Tibial nerve (tissue), 3 donors: Measurements from ENCODE around the gene NAA60.

Source experiments
- POLR2A ChIP-seq, 2 donors: fragments of 450-650 bp; IDR thresholded peaks; one replicate each; pipeline ENCODE4 v1.6.1; 2017; ENCODE audit warnings: antibody characterized with exemption in 2 of 2, mild to moderate bottlenecking in 2 of 2, moderate library complexity in 2 of 2
- TF ChIP-seq, protein P1 (sequence below), 5 experiments: fragments of 200-600 bp in 3 of 5; fragments of 450-650 bp in 2 of 5; sonication (generic) in 3 of 5; IDR thresholded peaks; one replicate each; pipeline ENCODE4 v1.5.1; 2016 to 2019; ENCODE audit warnings: antibody characterized with exemption in 5 of 5, mild to moderate bottlenecking in 3 of 5, moderate library complexity in 2 of 5

DNA sequence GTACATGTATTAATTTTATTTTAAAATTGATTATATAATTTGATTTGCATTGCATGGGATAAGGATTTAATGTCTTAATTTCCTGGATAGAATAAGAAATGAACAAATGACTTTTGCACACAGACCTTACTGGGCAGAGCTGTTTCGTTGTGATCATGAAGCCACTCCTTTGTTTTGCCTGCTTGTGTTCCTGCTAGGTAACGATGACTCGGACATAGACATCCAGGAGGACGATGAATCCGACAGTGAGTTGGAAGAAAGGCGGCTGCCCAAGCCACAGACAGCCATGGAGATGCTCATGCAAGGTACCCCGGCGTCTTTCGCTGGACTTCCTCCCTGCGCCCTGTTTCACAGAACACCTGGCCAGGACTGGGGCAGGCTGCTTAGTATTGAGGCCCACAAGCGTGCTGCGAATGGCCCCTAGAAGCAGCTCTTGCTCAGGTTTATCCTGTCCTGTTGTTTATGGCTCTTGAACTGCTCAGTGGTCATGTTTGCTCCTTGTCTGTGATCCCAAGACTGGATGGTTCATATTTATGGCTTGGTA lies 87.0 kb downstream of the NAA60 start:
- TF ChIP-seq, protein P1, sequence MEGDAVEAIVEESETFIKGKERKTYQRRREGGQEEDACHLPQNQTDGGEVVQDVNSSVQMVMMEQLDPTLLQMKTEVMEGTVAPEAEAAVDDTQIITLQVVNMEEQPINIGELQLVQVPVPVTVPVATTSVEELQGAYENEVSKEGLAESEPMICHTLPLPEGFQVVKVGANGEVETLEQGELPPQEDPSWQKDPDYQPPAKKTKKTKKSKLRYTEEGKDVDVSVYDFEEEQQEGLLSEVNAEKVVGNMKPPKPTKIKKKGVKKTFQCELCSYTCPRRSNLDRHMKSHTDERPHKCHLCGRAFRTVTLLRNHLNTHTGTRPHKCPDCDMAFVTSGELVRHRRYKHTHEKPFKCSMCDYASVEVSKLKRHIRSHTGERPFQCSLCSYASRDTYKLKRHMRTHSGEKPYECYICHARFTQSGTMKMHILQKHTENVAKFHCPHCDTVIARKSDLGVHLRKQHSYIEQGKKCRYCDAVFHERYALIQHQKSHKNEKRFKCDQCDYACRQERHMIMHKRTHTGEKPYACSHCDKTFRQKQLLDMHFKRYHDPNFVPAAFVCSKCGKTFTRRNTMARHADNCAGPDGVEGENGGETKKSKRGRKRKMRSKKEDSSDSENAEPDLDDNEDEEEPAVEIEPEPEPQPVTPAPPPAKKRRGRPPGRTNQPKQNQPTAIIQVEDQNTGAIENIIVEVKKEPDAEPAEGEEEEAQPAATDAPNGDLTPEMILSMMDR (IDR thresholded peaks at IDR 0.05), result no peak
- no peak for TF ChIP-seq POLR2A (IDR thresholded peaks at IDR 0.05)
